ENCODE data around the gene TRAK1.

Gene TRAK1

DNA sequence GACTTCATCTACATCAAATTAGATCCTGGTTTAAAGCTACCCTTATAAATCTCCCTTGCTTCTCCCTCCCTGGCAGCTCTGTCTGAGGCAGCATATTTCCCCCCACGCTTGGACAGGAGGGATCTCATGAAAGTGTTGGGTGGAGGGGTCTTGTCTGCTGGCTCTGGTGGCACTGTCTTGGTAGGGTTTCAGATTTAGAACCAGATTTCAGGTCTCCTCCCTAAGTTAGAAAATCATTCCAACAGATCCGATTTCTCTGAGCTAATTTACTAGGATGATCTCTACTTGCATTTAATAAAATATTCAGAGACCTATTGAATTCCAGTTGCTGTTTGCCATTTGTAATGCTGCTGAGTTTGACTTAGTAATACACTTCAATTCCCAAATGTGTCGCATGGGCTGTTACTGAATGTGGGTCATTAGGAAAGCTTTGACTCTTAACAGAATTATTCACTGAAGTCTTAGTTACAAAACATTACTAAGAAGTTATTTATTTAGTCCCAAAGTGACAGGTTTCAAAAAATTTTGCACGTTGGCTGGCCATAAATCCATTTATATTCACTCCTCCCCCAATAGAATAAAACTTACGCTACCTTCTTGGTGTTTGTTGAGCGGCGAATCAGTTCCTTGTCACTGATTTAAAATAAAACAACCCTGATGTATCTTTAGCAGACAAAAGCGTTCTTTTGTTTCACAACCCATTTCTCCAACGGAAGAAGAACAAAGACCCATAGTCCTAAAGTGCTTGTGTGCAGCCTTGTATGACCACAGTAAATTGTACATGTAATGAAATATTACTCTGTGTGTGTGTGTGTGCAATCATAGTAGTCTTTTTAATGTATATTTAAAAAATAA, 84.5 kb downstream of the TRAK1 start:
- H3K4me3 ChIP-seq (ENCODE audit: low read depth, low read length) = no peak overlapping the region
- TF ChIP-seq, protein P1, sequence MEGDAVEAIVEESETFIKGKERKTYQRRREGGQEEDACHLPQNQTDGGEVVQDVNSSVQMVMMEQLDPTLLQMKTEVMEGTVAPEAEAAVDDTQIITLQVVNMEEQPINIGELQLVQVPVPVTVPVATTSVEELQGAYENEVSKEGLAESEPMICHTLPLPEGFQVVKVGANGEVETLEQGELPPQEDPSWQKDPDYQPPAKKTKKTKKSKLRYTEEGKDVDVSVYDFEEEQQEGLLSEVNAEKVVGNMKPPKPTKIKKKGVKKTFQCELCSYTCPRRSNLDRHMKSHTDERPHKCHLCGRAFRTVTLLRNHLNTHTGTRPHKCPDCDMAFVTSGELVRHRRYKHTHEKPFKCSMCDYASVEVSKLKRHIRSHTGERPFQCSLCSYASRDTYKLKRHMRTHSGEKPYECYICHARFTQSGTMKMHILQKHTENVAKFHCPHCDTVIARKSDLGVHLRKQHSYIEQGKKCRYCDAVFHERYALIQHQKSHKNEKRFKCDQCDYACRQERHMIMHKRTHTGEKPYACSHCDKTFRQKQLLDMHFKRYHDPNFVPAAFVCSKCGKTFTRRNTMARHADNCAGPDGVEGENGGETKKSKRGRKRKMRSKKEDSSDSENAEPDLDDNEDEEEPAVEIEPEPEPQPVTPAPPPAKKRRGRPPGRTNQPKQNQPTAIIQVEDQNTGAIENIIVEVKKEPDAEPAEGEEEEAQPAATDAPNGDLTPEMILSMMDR (IDR thresholded peaks at IDR 0.05; ENCODE audit: low read depth, low read length) = no peak

DNA sequence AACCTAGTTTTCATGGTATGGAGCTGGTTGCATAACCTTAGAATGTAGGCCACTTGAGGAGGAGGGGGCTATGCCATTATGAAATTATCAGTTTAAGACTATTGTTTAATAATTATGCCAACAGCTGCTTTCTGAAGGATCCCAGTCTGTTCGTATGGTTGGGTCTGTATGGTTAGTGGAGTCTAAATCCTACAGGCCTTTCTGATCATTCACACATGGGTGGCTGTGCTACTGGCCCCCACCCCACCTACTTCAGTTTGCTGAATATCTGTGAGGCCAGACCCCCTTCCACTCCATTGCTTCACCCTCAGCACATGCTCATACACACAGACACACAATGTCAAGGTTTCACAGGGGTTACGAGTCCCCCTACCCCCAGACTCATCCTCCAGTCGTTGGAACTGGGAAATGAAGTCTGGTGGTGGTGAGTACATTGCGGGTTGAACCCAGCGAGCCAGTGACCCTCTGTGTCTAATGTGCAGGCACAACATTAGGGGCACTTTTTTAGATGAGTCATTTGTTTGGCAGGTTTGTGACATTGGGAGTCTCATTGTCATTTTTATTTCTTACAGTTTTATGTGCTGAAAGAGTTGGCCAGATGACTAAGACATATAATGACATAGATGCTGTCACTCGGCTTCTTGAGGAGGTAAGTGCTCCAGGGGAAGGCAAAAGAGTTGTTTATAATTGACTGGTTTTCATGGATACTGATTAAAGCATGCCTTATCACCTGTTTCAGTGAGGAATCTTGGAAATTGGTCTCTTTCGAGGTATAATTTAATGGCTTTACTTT, 85.3 kb downstream of the TRAK1 start:
- TF ChIP-seq, protein P1 (IDR thresholded peaks at IDR 0.05; ENCODE audit: low read depth, low read length) = no peak
- no peak overlapping the region for H3K4me3 ChIP-seq (ENCODE audit: low read depth, low read length)

DNA sequence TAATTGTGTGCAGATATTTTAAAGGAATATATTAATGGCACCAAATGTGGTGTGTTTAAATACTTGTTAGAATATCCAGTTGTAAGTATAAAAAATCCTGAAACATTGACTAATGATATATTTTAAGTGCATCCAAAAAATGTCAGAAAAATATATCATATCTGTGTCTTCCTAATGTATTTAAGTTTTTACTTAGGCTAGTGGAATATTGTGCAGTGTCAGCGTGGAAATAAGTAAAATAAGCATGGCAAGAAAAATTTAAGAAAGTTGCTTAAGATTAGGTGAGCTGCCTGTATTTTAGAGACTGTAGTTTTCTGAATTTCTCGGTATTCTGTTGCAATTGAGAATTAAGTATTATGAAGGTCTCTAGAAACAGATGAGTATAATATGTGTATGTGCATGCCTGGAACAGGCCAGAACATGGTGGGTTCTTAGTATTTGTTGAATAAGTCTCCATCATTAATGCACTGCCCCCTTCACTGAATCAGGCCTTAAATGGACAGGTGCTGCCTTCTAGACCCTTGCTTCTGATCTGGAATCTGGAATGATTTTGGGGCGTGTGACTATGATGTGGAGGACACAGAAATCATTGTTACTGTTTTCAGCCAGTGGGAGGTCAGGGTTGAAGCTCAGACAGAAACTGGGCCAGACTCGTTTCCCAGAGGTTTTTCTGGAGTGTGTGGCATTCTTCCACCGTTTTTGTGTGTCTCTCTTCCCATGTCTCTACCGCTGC, 86.1 kb downstream of the TRAK1 start:
- TF ChIP-seq, protein P1 (IDR thresholded peaks at IDR 0.05; ENCODE audit: low read depth, low read length) = no peak
- H3K4me3 ChIP-seq (ENCODE audit: low read depth, low read length) = no peak overlapping the region

DNA sequence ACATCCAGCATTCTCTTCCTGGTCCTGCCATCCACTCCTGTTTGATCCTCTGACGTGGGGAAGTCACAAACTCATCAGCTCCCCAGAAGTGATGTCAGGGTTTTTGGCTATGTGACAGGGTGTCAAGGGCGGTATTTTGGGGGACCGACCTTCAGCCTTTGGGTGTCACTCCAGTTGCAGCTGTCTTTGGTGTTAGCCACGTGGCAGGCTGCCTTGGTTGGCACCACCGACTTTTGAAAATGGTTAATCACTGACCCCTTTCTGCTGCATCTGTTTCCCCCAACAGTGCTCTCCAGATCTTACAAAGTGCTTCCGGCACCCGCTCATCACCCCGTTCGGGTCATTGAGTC, 86.6 kb downstream of the TRAK1 start:
- TF ChIP-seq, protein P1 (IDR thresholded peaks at IDR 0.05; ENCODE audit: low read depth, low read length) = no peak
- H3K4me3 ChIP-seq (ENCODE audit: low read depth, low read length) = no peak overlapping the region

DNA sequence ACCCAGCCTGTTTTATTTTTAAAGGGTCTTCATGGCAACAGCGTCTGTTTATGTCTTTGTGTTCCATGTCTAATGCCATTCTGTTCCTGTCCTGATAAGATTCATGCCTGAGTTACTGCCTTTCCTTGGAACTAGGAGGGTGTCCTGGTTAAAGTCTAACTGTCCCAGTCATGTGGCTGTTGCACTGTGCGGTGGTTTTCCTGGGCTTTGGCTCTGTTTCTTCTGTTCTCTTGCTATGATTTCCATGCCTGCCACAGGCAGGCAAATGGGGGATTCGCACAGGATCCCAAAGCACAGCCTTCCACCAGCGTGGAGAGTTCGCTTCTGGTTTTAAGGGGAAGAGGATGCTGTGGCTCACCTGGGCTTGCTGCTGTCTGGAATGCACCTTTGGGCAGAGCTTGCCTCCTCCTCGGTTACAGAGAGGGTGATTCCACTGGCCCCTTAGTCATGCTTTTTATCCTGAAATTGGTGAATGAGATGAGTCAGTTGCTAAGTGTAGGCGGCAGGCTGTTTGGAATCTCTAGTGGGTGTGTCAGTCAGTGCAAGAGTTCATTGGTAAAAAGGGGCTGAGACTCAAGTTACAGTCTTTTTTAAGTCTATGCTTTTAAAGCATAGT, 88.1 kb downstream of the TRAK1 start:
- TF ChIP-seq, protein P1 (IDR thresholded peaks at IDR 0.05; ENCODE audit: low read depth, low read length) = no peak
- no peak overlapping the region for H3K4me3 ChIP-seq (ENCODE audit: low read depth, low read length)

DNA sequence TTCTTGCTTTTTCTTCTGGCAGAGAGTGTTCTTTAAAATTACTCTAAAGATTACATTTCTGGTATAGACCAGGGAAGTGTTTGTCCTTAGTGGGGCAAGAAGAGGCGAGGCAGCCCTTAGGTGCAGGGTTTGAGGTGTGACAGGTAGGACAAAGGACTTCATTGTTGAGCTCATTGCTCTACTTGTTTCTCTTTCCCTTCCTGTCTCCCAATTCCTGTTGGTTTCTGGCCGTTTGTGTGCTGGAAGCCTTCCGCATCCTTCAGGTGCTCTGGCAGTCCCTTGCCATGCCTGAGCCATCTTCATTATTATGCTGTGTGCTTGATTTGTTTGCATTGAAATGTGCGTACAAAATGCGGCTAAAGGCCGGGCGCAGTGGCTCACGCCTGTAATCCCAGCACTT, 89.7 kb downstream of the TRAK1 start:
- TF ChIP-seq, protein P1 (IDR thresholded peaks at IDR 0.05; ENCODE audit: low read depth, low read length) = no peak
- no peak overlapping the region for H3K4me3 ChIP-seq (ENCODE audit: low read depth, low read length)

All from WI38 (cell line).